ENCODE results near the gene ZBTB9.

Gene ZBTB9, protein sequence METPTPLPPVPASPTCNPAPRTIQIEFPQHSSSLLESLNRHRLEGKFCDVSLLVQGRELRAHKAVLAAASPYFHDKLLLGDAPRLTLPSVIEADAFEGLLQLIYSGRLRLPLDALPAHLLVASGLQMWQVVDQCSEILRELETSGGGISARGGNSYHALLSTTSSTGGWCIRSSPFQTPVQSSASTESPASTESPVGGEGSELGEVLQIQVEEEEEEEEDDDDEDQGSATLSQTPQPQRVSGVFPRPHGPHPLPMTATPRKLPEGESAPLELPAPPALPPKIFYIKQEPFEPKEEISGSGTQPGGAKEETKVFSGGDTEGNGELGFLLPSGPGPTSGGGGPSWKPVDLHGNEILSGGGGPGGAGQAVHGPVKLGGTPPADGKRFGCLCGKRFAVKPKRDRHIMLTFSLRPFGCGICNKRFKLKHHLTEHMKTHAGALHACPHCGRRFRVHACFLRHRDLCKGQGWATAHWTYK

DNA sequence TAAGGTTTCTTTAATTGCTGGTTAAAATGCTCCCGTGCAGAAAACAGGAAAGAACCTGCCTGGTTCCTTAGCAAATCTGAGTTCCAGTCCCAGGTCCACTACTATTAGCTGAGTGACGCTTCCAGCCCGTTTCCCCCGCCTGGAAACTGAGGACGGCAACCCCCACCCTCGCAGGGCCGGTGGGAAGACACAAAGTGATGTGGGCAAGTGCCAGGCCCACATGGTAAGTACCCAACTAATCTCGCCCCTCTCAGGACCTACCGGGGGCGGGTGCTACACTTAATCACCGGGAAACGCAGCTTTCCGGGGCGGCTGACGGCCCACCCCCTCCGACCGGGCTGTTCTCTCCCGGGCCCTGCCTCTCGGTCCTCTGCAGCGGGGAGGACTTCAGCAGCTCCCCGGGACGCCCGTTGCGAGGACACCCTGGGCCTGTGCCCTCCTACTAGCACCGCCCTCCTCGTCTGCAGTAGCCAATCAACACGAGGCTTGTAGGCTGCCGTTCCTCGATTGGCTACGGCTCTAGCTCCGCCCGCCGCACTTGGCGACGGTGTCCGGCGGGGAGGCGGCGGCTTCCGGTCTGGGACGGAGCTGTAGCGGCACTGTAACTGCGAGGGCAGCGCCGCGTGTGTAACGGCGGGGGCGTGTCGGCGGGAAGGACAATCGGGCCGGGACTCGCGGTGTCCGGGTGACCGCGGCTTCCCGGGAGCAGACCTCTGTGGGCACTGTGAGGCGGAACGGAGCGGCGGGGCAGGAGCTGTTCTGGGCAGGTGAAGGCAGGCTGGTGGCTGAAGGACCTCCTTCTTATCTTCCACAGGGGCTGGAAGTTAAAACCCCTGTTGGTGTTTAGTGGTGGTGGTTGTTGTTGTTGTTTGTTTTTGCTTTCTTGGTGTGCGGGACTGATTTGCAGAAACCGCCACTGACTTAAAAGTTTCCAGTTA is at the start of gene ZBTB9:
ZBTB9 (plus strand) TSS at position 568 of the 938 bp plus-strand sequence. CDS start 525 bp downstream, outside the sequence.
- DNase-seq (ENCODE audit: low spot score): peak; percentile 99

GRCh38 chr6:33404884-33405283 is 49.5 kb upstream of the ZBTB9 start:
- no peak for DNase-seq (ENCODE audit: low spot score)

DNA sequence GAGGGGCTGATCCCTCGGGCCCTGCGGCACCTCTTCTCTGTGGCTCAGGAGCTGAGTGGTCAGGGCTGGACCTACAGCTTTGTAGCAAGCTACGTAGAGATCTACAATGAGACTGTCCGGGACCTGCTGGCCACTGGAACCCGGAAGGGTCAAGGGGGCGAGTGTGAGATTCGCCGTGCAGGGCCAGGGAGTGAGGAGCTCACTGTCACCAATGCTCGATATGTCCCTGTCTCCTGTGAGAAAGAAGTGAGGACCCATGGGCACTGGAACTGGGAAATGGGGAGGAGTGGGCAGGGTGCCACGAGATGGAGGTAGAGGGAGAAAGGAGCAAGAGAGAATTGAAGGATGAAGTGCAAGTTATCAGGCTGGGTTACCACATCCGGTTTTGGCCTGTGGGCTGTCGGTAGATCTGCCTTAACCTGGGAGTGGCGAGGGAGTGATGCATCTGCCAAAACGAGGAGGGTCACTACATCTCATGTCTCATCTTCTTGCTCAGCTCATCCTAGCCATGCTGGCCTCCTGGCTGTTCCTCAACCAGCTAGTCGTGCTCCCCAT is 48.9 kb upstream of the ZBTB9 start:
- no peak for DNase-seq (ENCODE audit: low spot score)

DNA sequence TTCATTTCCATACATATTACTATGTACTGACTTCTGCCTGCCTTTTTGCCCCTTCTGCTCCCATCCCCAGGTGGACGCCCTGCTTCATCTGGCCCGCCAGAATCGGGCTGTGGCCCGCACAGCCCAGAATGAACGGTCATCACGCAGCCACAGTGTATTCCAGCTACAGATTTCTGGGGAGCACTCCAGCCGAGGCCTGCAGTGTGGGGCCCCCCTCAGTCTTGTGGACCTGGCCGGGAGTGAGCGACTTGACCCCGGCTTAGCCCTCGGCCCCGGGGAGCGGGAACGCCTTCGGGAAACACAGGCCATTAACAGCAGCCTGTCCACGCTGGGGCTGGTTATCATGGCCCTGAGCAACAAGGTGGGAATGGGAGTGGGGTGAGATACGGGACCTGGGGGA is 48.2 kb upstream of the ZBTB9 start:
- no peak for DNase-seq (ENCODE audit: low spot score)

DNA sequence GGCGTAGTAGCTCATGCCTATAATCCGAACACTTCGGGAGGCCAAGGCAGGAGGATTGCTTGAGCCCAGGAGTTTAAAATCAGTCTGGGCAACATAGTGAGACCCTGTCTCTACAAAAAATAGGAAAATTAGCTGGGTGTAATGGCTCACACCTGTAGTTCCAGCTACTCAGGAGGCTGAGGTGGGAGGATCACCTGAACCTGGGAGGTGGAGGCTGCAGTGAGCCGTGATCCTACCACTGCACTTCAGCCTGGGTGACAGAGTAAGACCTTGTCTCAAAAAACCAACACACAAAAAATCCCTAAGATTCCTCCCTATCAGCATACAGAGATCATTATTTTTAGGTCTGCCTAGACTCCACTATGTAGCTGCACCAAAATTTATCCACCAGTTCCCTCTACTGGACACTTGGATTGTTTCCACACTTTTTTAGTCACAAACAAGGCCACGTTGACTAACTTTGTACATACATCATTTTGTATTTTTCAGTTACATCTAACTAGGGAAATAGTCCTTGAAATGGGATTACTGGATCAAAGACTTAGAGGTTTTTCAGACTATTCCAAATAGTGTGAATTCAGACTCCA is 47.2 kb upstream of the ZBTB9 start:
- no peak for DNase-seq (ENCODE audit: low spot score)

DNA sequence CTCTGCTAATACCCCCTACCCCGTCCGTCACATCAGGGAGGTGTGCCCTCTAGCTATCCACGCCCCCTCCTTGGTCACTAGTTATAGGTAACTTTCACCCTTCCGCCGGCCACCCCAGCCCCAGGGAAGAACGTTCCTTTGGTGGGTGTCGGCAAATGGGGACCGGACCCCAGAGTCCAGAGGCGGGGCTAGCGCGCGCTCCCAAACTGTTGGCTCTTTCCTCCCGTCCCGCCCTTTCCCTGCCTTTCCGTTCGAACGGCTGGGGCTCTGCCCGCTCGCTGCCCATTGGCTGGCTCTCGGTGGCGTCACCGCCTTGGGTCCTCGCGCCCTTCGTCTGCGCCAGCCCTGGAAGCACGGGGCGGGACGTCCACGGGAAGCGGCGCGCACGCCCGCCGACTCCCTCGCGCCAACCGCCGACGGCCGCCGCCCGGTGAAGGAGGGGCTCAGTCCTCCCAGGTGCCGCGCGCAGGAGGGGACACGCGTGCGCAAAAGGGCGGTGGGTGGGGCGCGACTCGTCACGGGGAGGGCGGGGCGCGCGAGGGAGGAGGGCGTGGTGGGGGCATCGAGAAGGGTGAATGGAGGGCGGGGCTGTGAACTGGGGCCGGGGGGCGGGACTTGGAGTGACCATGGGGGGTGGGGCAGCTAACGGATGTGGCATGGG is 44.2 kb upstream of the ZBTB9 start:
- DNase-seq (ENCODE audit: low spot score): peak; percentile 95

DNA sequence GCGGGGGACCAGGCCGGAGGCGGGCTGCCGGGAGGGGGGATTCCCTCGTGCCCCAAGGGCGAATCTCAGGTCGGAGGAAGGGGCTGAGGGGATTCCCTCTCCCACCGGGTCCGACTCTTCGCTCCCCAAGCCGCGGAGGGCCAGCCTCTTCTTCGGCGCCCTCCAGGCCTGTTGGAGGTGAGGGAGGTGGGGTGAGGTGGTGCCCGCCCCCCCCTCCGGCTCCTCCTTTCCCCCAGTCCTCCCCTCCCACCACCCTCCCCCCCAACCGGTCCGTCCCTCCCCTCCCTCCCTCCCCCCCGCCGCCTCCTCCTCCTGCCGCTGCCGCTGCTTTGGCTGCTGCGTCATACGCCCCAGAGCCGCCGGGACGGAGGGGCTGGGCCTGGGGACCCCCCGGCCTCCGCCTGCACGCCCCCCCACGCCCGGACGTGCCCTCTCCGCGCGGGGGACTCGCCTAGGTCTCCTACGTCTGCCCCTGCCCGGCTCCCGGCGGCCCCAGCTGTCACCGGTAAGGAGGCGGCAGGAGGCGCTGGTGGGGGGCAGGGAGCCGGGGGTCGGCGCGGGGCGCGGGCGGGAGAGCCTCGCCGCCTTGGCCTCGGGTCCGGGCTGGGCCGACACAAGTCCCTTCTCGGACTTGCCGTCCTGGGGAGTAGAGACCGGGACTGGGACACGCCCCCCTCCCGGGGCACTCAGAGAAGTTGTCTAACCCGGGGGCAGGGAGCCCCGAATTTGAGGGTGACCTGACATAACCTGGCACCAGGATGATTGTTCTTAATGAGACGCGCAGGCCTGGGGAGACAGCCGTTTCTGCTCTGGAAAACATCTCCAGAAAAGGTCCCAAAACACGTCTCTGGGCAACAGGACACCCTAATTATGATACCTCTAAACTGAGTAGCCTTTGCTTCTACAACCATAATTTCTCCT is 43.4 kb upstream of the ZBTB9 start, which contains the start of gene PHF1:
PHF1 (plus strand) TSS at position 304 of the 921 bp plus-strand sequence. CDS start 1,250 bp downstream, outside the sequence.
- DNase-seq (ENCODE audit: low spot score): peak; percentile 76

- DNase-seq (ENCODE audit: low spot score): no peak
These were observed 42.8 kb upstream of the ZBTB9 start for GRCh38 chr6:33411632-33412005.

GRCh38 chr6:33412140-33413009 is 42.0 kb upstream of the ZBTB9 start:
- no peak for DNase-seq (ENCODE audit: low spot score)

DNA sequence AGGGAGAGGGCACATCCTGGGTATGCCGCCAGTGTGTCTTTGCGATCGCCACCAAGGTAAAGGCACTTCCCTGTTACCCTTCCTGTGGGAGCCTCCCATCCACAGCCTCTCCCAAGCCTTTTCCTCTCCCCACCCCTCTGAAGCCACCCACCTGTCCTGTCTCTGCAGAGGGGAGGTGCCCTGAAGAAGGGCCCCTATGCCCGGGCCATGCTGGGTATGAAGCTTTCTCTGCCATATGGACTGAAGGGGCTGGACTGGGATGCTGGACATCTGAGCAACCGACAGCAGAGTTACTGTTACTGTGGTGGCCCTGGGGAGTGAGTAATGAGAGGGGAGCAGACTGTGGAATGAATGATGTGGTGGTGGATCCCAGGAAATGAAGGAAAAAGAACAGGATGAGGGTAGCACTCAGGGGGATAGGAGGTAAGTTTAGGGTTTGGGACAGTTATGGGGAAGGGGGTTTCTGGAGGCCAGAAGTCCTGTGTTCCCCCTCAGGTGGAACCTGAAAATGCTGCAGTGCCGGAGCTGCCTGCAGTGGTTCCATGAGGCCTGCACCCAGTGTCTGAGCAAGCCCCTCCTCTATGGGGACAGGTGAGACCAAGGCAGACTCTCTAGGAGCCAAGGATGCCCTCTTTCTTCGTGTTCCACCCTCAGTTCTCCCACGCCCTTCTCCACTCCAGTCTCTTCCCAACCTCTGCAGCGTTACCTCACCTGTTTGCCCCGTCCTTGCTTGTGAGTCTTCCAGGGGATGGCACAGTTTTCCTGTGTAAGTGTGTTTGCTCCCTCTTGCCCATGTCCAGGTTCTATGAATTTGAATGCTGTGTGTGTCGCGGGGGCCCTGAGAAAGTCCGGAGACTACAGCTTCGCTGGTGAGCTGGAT is 40.9 kb upstream of the ZBTB9 start:
- DNase-seq (ENCODE audit: low spot score): no peak

DNA sequence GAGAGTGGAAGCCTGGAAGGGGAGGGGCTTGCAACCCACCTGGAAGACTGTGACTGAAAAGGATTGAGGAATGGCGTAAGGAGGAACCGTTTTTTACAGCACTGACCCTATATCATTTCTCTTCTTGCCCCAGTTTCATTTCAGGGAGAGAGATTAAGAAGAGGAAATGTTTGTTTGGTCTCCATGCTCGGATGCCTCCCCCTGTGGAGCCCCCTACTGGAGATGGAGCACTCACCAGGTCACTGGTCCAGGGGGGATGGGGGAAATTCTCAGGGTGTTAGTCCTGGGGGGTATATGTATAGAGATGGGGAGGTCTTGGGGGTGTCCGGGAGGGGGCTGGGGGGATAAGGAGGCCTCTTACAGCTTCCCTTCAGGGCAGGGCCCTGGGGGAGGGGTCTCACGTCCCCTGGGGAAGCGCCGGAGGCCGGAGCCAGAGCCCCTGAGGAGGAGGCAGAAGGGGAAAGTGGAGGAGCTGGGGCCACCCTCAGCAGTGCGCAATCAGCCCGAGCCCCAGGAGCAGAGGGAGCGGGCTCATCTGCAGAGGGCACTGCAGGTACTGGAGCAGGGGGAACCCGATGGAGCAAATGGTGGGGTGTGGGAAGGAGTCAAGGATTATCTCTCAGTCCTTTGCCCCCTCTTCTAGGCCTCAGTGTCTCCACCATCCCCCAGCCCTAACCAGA is 39.6 kb upstream of the ZBTB9 start:
- DNase-seq (ENCODE audit: low spot score): no peak

DNA sequence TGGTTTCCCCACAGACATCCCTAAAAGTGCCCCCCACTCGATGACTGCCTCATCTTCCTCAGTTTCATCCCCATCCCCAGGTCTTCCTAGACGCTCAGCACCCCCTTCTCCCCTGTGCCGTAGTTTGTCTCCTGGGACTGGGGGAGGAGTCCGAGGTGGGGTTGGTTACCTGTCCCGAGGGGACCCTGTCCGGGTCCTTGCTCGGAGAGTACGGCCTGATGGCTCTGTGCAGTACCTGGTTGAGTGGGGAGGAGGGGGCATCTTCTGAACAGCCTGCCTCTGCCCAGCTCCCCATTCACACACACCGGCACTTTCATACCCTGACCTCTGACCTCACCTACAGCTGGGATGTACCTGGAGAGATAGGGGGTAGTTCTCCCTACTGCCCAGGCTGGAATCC is 38.5 kb upstream of the ZBTB9 start:
- no peak for DNase-seq (ENCODE audit: low spot score)

DNA sequence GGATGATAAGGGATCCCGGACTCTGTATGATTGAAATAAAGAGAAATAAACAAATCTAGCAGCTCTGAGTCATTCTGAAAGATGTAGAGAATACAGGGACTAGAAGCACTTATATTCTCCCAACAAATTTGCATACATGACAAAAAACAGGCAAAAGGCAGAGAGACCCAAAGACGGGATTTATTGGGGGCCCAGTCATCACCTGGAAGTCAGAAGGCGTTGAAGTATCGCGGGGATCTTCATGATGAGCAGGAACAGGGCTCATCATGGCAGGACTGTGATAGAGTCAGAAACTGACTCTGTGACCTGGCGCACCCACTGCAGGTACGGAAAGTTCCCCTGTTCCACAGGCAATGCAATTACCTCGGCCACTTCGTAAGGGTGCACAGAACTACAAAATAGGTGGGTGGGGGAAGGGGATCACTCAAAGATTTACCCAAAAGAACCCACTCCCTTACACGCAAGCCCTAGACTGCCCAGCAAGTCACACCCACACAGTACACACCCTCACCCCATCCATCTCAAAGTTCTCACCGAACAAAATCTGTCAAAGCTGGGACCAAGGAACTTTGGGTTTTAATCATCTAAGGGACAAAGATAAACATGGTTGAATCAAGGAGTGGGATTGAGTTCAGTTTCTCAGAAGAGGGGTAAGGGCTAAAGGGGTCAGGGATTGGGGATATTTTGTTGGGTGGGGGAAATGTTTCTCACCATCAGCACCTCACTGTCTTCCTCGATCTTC is 37.8 kb upstream of the ZBTB9 start:
- DNase-seq (ENCODE audit: low spot score): no peak

DNA sequence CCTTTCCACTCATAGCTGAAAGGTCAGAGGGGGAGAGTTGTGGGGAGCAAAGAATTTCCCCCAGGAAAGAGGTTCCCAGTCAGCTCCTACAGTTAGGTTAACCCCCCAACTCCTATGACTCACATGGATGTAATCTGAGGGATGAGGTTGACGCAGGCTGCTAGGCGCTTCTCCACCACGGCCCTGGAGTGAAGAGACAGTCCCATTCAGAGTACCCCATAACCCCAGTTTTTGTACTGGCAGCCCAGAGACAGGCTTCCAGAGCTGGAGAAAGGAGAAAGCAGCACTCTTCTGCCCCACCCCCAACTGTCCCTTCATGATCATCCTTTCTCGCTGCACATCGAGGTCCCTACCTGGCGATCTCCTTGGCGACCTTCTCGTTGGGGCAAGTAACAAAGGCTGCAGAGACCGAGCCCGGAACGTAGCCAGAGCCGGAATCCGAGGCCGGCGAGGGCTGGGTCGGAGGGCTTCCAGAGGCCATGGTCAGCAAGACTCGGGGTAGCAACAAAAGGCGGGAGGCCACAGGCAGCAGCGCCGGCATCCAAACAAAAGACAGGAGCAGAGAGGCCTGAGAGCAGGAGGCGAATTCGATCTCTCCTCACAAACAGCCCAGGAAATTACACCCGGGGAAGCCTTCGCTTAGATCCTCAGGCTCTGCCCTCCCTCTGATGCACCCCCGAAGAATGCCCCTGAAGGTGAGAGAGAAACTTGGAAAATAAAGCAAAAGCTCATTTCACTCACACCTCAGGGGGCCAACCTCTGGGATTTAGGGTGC is 37.1 kb upstream of the ZBTB9 start:
- no peak for DNase-seq (ENCODE audit: low spot score)

- peak; percentile 86 for DNase-seq (ENCODE audit: low spot score)
These were observed 36.3 kb upstream of the ZBTB9 start, which contains the start of gene CUTA for GRCh38 chr6:33417903-33418689. CUTA (minus strand) TSS chr6:33418107; CDS start chr6:33418000, 107 bp downstream.

Data from iPS-NIHi11 (cell line).